Diencephalon (tissue), 1 donor: ENCODE results near the gene TERF2IP. TPM values are rescaled to one million over a fixed set of nuclear protein-coding genes. Genes with fewer than 3 reads are reported as not detected.

Source experiments
- small RNA-seq: library from RNA; depleted of rRNA; stranded (forward); fragments of <200 nt; gene quantifications from one replicate; pipeline ENCODE3, GENCODE V24; 2014
- total RNA-seq: library from RNA; depleted of rRNA; stranded (reverse); fragments of >200 nt; gene quantifications from one replicate; pipeline ENCODE4 v1.2.3, GENCODE V29; 2014

The TERF2IP gene
- 167 TPM for total RNA-seq

GRCh38 chr16:75647492-75648264, at the start of gene TERF2IP, which contains the start of gene KARS1:
Gene TERF2IP (plus strand): TSS chr16:75647773. CDS start chr16:75647883, 110 bp downstream.
Gene KARS1 (minus strand): TSS chr16:75647665. CDS start chr16:75647639, 26 bp downstream.

GRCh38 chr16:75622761-75623605, 24.6 kb upstream of the TERF2IP start, which contains the start of gene ADAT1:
Gene ADAT1 (minus strand): TSS chr16:75623281. CDS start chr16:75620799, 2,482 bp downstream.

GRCh38 chr16:75676909-75677308, 29.3 kb downstream of the TERF2IP start, which contains the start of gene CPHXL2:
Gene CPHXL2 (minus strand): TSS chr16:75677009. CDS start chr16:75676999, 10 bp downstream.

GRCh38 chr16:75701361-75701760, 53.8 kb downstream of the TERF2IP start, which contains the start of gene DUXB:
Gene DUXB (minus strand): TSS chr16:75701461. CDS start chr16:75701418, 43 bp downstream.

Small RNA genes within 50 kb of the gene (small RNA-seq; reads per million reads assigned to genes)
- gene RN7SL520P, result not detected

Other genes starting within 250 kb of the TERF2IP start
- gene CFDP1, start 214.3 kb upstream of the TERF2IP start, total RNA-seq, result 68.7 TPM
- gene TMEM170A, start 183.1 kb upstream of the TERF2IP start, total RNA-seq, result 48.9 TPM
- 5.3 TPM for gene CHST6, start 152.3 kb upstream of the TERF2IP start, total RNA-seq
- 0.92 TPM for gene CHST5, start 111.7 kb upstream of the TERF2IP start, total RNA-seq
- gene TMEM231, start 91.5 kb upstream of the TERF2IP start, total RNA-seq, result 33.4 TPM
- gene GABARAPL2, start 81.4 kb upstream of the TERF2IP start, total RNA-seq, result 140 TPM
- 58.4 TPM for gene ADAT1, start 24.5 kb upstream of the TERF2IP start, total RNA-seq
- 95.5 TPM for gene KARS1, start 108 bp upstream of the TERF2IP start, total RNA-seq
- not detected for gene CPHXL2, start 29.2 kb downstream of the TERF2IP start, total RNA-seq
- gene DUXB, start 53.7 kb downstream of the TERF2IP start, total RNA-seq, result not detected
- not detected for gene CPHXL, start 78.7 kb downstream of the TERF2IP start, total RNA-seq